ENCODE data around the gene SCOC.
A peak's percentile ranks its signal among the peaks of the same experiment; 100 is the strongest.

SCOC gene

GRCh38 chr4:140373328-140374129 lies at the start of gene SCOC:
SCOC (plus strand) TSS chr4:140373646; CDS start chr4:140379171, 5,525 bp downstream.
- DNase-seq, result peak; percentile 93 to 99

GRCh38 chr4:140326395-140326993 lies 47.0 kb upstream of the SCOC start:
- DNase-seq, result peak; percentile 8 to 59

GRCh38 chr4:140330311-140330900 lies 43.0 kb upstream of the SCOC start:
- DNase-seq, result peak; percentile 11 to 48

- DNase-seq, result no peak
Measured at GRCh38 chr4:140331245-140331644, 42.2 kb upstream of the SCOC start.

GRCh38 chr4:140331876-140332275 lies 41.6 kb upstream of the SCOC start:
- no peak for DNase-seq

- no peak for DNase-seq
Measured at GRCh38 chr4:140332734-140333133, 40.7 kb upstream of the SCOC start.

- DNase-seq, result no peak
Measured at GRCh38 chr4:140333523-140333922, 39.9 kb upstream of the SCOC start.

GRCh38 chr4:140335076-140335475 lies 38.4 kb upstream of the SCOC start:
- DNase-seq, result no peak

GRCh38 chr4:140336730-140337129 lies 36.7 kb upstream of the SCOC start:
- DNase-seq, result no peak

- DNase-seq, result no peak
Measured at GRCh38 chr4:140342620-140343019, 30.8 kb upstream of the SCOC start.

GRCh38 chr4:140343303-140343702 lies 30.1 kb upstream of the SCOC start:
- no peak for DNase-seq

- no peak for DNase-seq
Measured at GRCh38 chr4:140344101-140344500, 29.3 kb upstream of the SCOC start.

GRCh38 chr4:140344621-140345020 lies 28.8 kb upstream of the SCOC start:
- DNase-seq, result no peak

- DNase-seq, result no peak
Measured at GRCh38 chr4:140346136-140346535, 27.3 kb upstream of the SCOC start.

GRCh38 chr4:140349816-140350215 lies 23.6 kb upstream of the SCOC start:
- DNase-seq, result no peak

GRCh38 chr4:140351093-140352075 lies 22.1 kb upstream of the SCOC start:
- no peak for DNase-seq

- no peak for DNase-seq
Measured at GRCh38 chr4:140353786-140354185, 19.7 kb upstream of the SCOC start.

GRCh38 chr4:140355288-140355687 lies 18.2 kb upstream of the SCOC start:
- no peak for DNase-seq

- DNase-seq, result no peak
Measured at GRCh38 chr4:140357868-140358267, 15.6 kb upstream of the SCOC start.

- no peak for DNase-seq
Measured at GRCh38 chr4:140358281-140358680, 15.2 kb upstream of the SCOC start.

GRCh38 chr4:140359562-140360427 lies 13.7 kb upstream of the SCOC start:
- peak; percentile 80 to 90 for DNase-seq

- no peak for DNase-seq
Measured at GRCh38 chr4:140361099-140361498, 12.3 kb upstream of the SCOC start.
